ENCODE results near the gene L3MBTL4. TPM values are rescaled to one million over a fixed set of nuclear protein-coding genes. Genes with fewer than 3 reads are reported as not detected.

L3MBTL4 gene
- total RNA-seq: 10 to 100 TPM in 1 of 6 donors, 1 to 10 TPM in 5; 4.4 to 15.1 (median 7.4) TPM
- polyA plus RNA-seq: 1 to 10 TPM; 2.5 to 2.7 TPM

- Histone ChIP-seq H3K27me3 (no peaks in the 10 kb centered on the region), H3K9me3 (no peaks in the 10 kb centered on the region), H3K27ac (peak within 1 kb of the TSS; percentile 76 to 95 (median 93)), H3K4me3 (peak within 1 kb of the TSS; percentile 85 to 91 (median 88)), H3K4me1 (no peaks in the 10 kb centered on the region), H3K36me3 (no peaks in the 10 kb centered on the region)
- intact Hi-C loops (cut with DNase I): no loop called here
- WGBS, 2 donors: 1% methylated on average over 49 to 67 of the region's 67 CpGs
- FAIRE-seq (no peak), DNase-seq (peak; percentile 66 to 88 (median 78)), ATAC-seq (peak; percentile 70 to 83 (median 80))
- TF ChIP-seq CTCF (IDR thresholded peaks at IDR 0.05): no peak
Observed at GRCh38 chr18:6414723-6415417, at the start of gene L3MBTL4. TSS of gene L3MBTL4 (minus strand) at chr18:6414911. CDS start at chr18:6311625, 103,286 bp downstream.

- ATAC-seq (no peak), DNase-seq (no peak), FAIRE-seq (no peak)
- intact Hi-C loops (cut with DNase I): no loop called here
- no peak overlapping the region for H3K4me3 ChIP-seq
- no peaks in the 10 kb centered on the region for H3K9me3 ChIP-seq
- H3K27me3 ChIP-seq: no peaks in the 10 kb centered on the region
- no peak overlapping the region for H3K27ac ChIP-seq
- no peaks in the 10 kb centered on the region for H3K36me3 ChIP-seq
- no peak for TF ChIP-seq CTCF (IDR thresholded peaks at IDR 0.05)
- no peaks in the 10 kb centered on the region for H3K4me1 ChIP-seq
Observed at GRCh38 chr18:6452194-6452593, 37.5 kb upstream of the L3MBTL4 start.

GRCh38 chr18:6449213-6449612, 34.5 kb upstream of the L3MBTL4 start:
- no peaks in the 10 kb centered on the region for H3K36me3 ChIP-seq
- 89 to 92% methylated on average over 5 of the region's 5 CpGs for WGBS, 2 donors
- ATAC-seq (no peak), FAIRE-seq (no peak), DNase-seq (no peak)
- H3K4me1 ChIP-seq: no peaks in the 10 kb centered on the region
- no peak overlapping the region for H3K4me3 ChIP-seq
- no peaks in the 10 kb centered on the region for H3K27me3 ChIP-seq
- no peak overlapping the region for H3K27ac ChIP-seq
- intact Hi-C loops (cut with DNase I): no loop called here
- no peak for TF ChIP-seq CTCF (IDR thresholded peaks at IDR 0.05)
- H3K9me3 ChIP-seq: no peaks in the 10 kb centered on the region

GRCh38 chr18:6444466-6445228, 29.9 kb upstream of the L3MBTL4 start:
- Histone ChIP-seq H3K27me3 (no peaks in the 10 kb centered on the region), H3K36me3 (no peaks in the 10 kb centered on the region), H3K9me3 (no peaks in the 10 kb centered on the region), H3K27ac (no peak overlapping the region), H3K4me1 (no peaks in the 10 kb centered on the region), H3K4me3 (no peak overlapping the region)
- WGBS, 2 donors: 45 to 48% methylated on average over 2 of the region's 2 CpGs
- no peak for DNase-seq
- TF ChIP-seq CTCF (IDR thresholded peaks at IDR 0.05): no peak
- intact Hi-C loops (cut with DNase I): no loop called here
- FAIRE-seq: no peak
- no peak for ATAC-seq

- ATAC-seq (no peak), FAIRE-seq (no peak), DNase-seq (no peak)
- no peak overlapping the region for H3K27ac ChIP-seq
- H3K36me3 ChIP-seq: no peaks in the 10 kb centered on the region
- no peak overlapping the region for H3K4me3 ChIP-seq
- intact Hi-C loops (cut with DNase I): no loop called here
- TF ChIP-seq CTCF (IDR thresholded peaks at IDR 0.05): no peak
- H3K4me1 ChIP-seq: no peaks in the 10 kb centered on the region
- no peaks in the 10 kb centered on the region for H3K27me3 ChIP-seq
- H3K9me3 ChIP-seq: no peaks in the 10 kb centered on the region
- 61 to 68% methylated on average over 2 of the region's 2 CpGs for WGBS, 2 donors
Observed at GRCh38 chr18:6441200-6441599, 26.5 kb upstream of the L3MBTL4 start.
